ENCODE measurements around the gene SMIM15.

GRCh38 chr5:61159836-61160235, 2.4 kb downstream of the SMIM15 start:
- no peak for TF ChIP-seq CTCF (IDR thresholded peaks at IDR 0.05; ENCODE audit: poor library complexity)
- no peak for TF ChIP-seq EZH2phosphoT487 (IDR thresholded peaks at IDR 0.05; ENCODE audit: low read depth, severe bottlenecking, unreplicated experiment)

Measured in hepatocyte (in vitro differentiated cells).